HG03442 (cell line): ENCODE data around the gene MMP10.
"Not testable (repeated sequence)": the region's sequence is repeated elsewhere in the genome, so short reads cannot be mapped to it uniquely, and the experiment has no call there.

Experiments used
- ATAC-seq: cut with Tn5 transposase; IDR thresholded peaks from one replicate; pipeline ENCODE4 v1.9.1; 2021; ENCODE audit warnings: mild to moderate bottlenecking, moderate library complexity; ENCODE audit not compliant: unreplicated experiment

The MMP10 gene

DNA sequence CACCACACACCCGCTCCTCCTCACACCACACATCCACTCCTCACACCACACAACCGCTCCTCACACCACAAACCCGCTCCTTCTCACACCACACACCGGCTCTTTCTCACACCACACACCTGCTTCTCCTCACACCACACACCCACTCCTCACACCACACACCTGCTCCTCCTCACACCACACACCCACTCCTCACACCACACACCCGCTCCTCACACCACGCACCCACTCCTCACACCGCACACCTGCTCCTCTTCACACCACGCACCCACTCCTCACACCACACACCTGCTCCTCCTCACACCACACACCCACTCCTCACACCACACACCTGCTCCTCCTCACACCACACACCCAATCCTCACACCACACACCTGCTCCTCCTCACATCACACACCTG is 49.5 kb downstream of the MMP10 start:
- ATAC-seq = not testable (repeated sequence)

DNA sequence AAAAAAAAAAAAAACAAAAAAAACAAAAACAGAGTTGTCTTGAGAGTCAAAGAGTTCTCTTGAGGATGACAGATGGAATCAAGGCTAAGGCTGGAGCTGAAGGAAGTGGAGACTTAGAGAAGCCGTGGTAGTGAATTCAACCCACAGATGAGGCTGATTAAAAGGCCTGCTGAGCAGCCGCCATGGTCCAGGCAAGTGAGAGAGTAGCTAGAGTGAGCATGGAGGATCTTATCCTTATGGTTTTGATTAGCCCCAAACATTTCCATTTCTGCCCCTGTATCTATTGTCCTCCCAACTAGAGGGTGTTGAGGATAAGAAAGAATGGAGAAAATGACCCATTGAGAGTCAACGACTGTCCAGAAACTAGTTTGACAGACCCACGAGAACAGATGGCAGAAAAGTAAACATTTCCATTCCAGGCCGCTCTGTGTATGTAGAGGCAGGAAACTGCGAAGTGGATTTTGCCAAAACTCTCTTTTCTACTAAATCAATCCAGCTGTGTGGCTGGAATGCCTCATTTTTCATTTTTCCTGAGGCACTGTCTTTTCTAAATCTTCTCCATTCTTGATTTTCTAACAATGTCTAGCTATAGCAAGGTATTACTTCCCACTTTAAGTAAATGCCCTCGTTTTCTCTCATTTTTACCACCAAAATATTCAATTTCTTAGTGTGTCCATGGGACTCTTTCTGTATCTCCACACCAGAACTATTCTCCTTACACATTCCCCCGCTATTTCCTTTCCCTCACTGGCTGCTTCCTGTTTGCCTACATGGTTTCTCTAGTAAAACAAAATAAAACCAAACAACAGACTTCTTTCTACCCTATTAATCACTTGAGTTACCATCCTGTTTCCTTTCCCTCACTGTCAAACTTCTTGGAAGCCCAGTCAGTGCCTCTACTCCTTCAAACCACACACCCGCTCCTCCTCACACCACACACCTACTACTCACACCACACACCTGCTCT is 50.3 kb downstream of the MMP10 start:
- no peak for ATAC-seq

DNA sequence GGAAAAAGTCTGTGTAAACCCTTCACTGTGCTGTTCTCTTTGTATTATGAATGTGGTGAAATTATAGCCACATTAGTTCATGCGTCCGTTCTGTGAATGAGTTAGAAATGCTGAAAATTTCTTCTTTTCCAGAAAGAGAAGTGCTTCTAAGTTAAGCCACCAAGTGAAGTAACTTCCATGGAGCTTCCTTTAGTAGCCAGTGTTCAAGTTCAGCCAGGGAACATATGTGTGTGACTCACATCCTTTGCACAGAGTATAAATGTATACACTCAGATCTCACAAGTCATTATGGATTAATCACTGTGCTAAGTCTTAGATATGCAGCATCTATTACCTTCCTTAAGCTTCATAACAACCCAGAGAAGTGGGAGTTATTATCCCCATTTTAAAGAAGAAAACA is 52.5 kb downstream of the MMP10 start:
- no peak for ATAC-seq

DNA sequence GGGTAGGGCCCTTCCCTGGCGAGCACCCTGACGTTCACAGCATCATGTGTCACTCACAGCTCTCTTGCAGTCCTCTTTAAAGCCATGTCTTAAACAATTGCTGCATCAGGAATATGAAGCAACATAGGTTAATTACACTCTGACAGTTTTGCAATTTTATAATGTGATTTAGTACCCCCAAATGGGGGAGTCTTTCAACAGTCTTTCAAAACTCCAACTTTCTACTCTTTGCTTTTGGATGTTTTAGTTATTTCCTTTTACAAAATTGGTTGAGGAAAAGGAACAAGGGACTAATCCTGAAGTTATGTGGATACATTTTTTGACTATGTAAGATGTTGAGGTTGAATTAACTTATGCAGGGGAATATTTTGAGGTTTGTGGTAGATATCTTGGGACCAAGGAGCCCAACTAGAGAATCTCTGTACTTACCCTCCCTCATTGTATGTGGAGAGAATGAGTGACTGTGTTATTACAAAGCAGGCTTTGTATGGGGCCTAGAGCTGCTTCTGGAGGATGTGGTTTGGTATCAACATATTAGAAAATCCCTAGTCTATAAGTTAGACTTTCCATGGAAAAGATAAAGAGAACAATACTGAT is 55.4 kb downstream of the MMP10 start, which contains the start of gene MMP8:
MMP8 (minus strand) TSS at position 51 of the 597 bp plus-strand sequence. CDS start 99 bp downstream, outside the sequence.
- ATAC-seq = no peak

DNA sequence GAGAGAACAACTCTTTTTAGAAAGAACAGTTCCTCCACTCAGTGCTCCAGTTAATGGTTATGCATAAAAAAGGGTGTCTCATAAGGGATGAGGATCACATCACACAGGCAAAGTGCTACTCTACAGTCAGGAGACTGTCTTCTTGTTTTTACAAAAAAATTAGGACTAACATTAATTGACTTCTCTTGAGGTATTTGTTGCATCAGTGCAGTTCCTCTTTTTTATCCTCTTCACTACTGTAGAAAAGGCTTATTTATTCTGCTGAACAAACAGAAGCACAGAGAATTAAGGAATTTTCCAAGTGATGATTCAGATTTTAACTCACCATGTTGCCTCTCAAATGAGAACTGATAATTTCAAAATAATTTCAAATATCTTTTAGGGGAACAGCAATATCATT is 57.6 kb downstream of the MMP10 start:
- no peak for ATAC-seq
